NCI-H1105 treated with DMSO at 0.1 percent for 48 hours (cell line): ENCODE results near the gene TNFRSF13B.
"Not testable (repeated sequence)": the region's sequence is repeated elsewhere in the genome, so short reads cannot be mapped to it uniquely, and the experiment has no call there.

ENCODE experiments used
- DNase-seq: peaks from one replicate; lab custom pipeline; 2025; lab: John Stamatoyannopoulos, UW

The TNFRSF13B gene

GRCh38 chr17:16909472-16910246 lies 62.3 kb downstream of the TNFRSF13B start:
- DNase-seq: no peak

GRCh38 chr17:16908273-16908672 lies 63.6 kb downstream of the TNFRSF13B start:
- no peak for DNase-seq

GRCh38 chr17:16906680-16907079 lies 65.2 kb downstream of the TNFRSF13B start:
- no peak for DNase-seq

- DNase-seq: no peak
Observed at GRCh38 chr17:16905593-16906191, 66.2 kb downstream of the TNFRSF13B start.

GRCh38 chr17:16903070-16903469 lies 68.8 kb downstream of the TNFRSF13B start:
- not testable (repeated sequence) for DNase-seq

GRCh38 chr17:16900288-16900882 lies 71.5 kb downstream of the TNFRSF13B start:
- DNase-seq: no peak

- DNase-seq: not testable (repeated sequence)
Observed at GRCh38 chr17:16897211-16897896, 74.6 kb downstream of the TNFRSF13B start.

GRCh38 chr17:16896235-16896634 lies 75.7 kb downstream of the TNFRSF13B start:
- not testable (repeated sequence) for DNase-seq

- not testable (repeated sequence) for DNase-seq
Observed at GRCh38 chr17:16893527-16893926, 78.4 kb downstream of the TNFRSF13B start.

GRCh38 chr17:16892876-16893454 lies 79.0 kb downstream of the TNFRSF13B start:
- DNase-seq: not testable (repeated sequence)

GRCh38 chr17:16889088-16889465 lies 82.8 kb downstream of the TNFRSF13B start:
- DNase-seq: no peak
